HG03103 (cell line): ENCODE measurements around the gene CLPSL1.

ENCODE experiments used
- ATAC-seq: cut with Tn5 transposase; IDR thresholded peaks from one replicate; pipeline ENCODE4 v1.9.1; 2021; ENCODE audit warnings: low read depth; ENCODE audit not compliant: unreplicated experiment

The CLPSL1 gene

GRCh38 chr6:35795453-35796071 is 14.7 kb downstream of the CLPSL1 start:
- no peak for ATAC-seq

GRCh38 chr6:35796236-35796635 is 15.4 kb downstream of the CLPSL1 start:
- no peak for ATAC-seq

GRCh38 chr6:35797837-35798526 is 17.2 kb downstream of the CLPSL1 start:
- ATAC-seq, result no peak

DNA sequence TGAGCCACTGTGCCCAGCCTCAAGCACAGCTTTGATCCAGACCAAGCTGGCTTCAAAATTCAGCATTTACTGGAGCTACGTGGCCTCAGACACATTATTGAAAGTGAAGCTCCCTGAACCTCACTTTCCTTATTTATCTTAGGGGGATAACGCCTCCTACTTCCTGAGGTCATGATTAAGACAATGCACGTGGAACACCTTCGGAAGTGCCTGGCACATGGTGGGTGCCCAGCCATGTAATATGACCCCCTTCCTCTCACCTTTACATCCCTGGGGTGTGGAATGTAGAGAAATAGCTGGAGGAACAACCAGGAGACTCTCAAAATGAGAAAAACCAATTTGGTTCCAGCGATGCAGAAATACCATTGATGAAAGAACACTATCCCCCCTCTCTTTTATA is 17.9 kb downstream of the CLPSL1 start:
- ATAC-seq, result no peak

GRCh38 chr6:35801148-35801547 is 20.3 kb downstream of the CLPSL1 start:
- ATAC-seq, result no peak

DNA sequence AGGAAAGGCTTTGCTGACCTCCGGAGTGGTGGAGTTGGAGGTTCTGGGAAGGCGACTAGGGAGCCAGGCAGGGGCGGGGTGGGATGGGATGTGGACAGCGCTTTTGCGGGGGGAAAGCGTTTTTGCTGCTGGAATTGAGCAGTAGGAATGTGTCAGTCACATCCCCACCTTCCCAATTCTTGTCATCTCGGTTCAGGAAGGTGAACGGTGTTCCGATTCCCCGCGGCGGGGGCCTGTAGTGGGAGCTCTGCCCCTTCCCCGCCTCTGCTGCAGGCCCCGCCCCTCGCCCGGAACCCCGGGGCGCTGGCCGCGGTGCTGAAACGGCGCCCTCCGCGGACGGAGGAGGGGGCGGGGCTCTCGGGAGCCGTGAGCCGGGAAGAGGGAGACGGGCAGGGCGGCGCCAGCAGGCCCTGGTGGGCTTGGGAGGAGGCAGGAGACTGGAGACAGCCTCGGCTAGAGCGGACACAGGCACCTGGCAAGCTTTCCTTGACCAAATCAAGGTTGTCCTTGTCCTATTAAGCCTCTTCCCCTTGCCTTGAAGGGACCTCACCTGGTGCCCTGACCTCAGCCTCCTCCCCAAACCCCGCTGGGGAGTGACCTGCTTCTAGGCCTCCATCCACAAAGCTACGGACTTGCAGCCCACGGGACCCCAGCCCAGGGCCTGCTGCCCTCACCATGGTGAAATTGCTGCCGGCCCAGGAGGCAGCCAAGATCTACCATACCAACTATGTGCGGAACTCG is 24.3 kb downstream of the CLPSL1 start, which contains the start of gene LHFPL5:
Gene LHFPL5, plus strand, starts transcription at position 357 of the 741 bp plus-strand sequence. Its CDS starts 319 bp downstream, at position 676.
- ATAC-seq, result no peak

- ATAC-seq, result no peak
These were observed 27.9 kb downstream of the CLPSL1 start for GRCh38 chr6:35808688-35809087.

DNA sequence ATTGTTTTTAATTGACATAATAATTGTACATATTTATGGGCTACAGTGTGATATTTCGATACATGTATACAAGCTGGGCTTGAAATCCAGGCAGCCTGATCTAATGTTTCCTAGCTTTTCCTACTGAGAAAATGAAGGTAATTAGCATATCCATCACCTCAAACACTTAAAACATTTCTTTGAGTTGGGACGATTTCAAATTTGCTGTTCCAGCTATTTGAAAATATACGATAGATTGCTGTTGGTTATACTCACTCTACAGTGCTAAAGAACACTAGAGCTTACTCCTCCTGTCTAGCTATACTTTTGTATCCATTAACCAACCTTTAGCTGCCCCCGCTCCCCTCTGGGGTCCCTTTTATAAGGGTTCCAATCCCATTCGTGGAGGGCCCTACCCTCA is 29.0 kb downstream of the CLPSL1 start:
- ATAC-seq, result no peak

GRCh38 chr6:35810971-35811698 is 30.3 kb downstream of the CLPSL1 start:
- no peak for ATAC-seq

DNA sequence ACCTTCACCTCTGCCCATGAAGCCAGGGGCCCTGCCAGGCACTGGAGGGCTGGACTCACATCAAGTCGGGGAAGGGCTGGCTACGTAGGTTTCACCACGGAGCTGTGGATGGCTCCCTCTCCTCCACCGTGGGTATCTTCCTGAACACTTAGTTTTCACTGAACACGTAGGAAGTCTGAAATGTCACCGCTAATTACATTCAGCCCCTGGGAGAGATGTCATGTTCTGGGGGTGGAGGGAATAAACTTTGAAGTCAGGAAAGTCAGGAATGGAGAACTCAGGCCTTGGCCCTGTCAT is 30.8 kb downstream of the CLPSL1 start:
- ATAC-seq, result no peak

GRCh38 chr6:35817515-35817914 is 36.7 kb downstream of the CLPSL1 start:
- ATAC-seq, result no peak

DNA sequence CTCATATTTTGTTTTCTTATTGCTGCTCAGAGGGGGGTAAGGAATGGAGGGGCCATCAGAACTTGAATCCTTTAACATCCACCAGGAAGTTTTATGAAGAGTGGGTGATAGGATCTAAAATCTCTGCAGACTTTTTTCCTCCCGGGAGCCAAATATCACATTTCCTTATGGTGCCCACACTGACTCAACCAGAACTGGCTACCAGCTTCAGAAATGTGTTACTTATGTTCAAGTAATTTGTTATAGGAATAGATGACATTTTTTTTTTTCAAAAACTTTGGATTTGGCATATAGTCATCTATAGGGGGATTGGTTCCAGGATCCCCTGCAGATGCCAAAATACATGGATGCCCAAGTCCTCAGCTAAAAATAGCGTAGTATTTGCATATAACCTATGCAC is 42.8 kb downstream of the CLPSL1 start:
- ATAC-seq, result no peak

DNA sequence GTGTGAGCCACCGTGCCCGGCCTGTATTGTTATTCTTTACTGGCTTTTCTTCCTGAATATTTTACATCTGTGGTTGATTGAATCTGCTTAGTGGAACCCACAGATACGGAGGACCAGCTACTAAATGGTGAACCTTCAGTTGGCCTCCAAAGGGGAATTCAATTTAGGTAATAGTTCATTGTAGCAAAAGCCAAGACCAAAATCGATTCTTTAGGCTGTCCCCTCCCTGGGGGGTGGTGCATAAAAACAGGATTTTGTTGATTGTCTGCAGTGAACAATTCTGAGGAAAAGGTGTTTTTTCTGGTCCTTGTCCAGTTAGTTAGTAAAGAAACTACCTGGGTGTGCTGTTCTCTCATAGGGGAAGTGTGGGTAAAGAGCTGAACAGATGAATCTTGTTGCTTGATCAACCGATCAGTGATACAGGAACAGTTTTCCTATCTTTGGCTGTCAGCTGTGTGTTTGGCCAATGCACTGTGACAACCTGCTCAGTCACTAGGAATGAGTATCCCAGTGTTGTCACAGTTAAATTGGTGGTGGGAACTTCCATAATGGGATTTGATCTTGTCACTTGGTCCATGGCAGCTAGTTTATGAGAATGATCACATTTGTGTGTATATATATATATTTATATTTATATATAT is 43.9 kb downstream of the CLPSL1 start:
- ATAC-seq, result no peak

DNA sequence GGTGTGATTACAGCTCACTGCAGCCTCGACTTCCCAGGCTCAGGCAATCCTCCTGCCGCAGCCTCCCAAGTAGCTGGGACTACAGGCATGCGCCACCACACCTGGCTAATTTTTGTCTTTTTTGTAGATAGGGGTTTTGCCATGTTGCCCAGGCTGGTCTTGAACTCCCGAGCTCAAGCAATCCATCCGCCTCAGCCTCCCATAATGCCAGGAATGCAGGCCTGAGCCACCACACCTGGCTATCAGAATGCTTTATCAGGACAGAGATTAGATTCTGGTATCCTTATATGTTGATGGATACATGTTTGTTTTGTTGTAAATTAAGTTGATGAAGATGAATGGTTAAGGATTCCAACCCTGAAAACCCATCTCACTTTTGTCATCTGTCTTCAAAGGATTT is 48.5 kb downstream of the CLPSL1 start:
- no peak for ATAC-seq

- no peak for ATAC-seq
These were observed 50.6 kb downstream of the CLPSL1 start for GRCh38 chr6:35831257-35832007.

- no peak for ATAC-seq
These were observed 52.7 kb downstream of the CLPSL1 start for GRCh38 chr6:35833536-35833935.
